Measurements from ENCODE around the gene HSD17B3.
"Not testable (repeated sequence)": the region's sequence is repeated elsewhere in the genome, so short reads cannot be mapped to it uniquely, and the experiment has no call there.

HSD17B3 gene

GRCh38 chr9:96195541-96195940 is 106.4 kb downstream of the HSD17B3 start:
- DNase-seq (ENCODE audit: low read depth in 2 of 2): no peak

GRCh38 chr9:96193236-96193755 is 108.7 kb downstream of the HSD17B3 start:
- no peak for DNase-seq (ENCODE audit: low read depth in 2 of 2)

DNA sequence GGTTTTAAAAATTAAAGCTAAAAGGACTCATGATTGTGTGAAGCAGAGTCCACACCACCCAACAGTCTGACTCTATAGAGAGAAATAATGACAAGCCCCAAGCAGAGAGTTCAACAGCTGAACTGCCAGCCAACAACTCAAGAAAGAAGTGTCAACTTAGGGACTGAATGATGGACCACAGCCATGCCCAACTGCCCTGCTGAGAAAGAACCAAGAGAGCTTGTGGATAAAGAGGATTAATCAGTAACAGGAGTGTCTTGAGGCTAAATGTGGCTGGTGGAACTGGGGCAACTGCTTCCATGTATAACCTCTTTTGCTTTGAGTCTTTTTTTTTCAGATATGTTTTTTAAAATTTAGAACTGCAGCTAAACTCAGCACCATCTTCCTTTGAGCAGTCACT is 109.3 kb downstream of the HSD17B3 start:
- DNase-seq (ENCODE audit: low read depth in 2 of 2): no peak

DNA sequence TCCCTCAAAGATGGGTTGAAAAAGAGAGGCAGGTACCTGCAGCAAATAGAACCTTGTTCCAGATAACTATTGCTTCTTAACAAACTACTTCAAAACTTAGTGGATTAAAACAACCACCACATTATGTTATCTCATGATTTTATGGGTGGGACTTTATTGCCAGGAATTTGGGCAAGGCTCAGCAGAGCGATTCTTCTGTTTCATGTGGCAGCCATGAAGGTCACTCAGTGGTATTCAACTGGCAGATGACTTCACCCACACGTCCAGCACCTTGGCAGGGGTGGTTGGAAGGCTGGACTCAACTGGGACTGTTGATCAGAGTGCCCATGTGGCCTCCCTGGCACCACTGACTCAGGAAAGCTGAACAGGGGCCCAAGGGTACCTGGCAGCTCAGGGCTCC is 112.0 kb downstream of the HSD17B3 start:
- DNase-seq (ENCODE audit: low read depth in 2 of 2): no peak

DNA sequence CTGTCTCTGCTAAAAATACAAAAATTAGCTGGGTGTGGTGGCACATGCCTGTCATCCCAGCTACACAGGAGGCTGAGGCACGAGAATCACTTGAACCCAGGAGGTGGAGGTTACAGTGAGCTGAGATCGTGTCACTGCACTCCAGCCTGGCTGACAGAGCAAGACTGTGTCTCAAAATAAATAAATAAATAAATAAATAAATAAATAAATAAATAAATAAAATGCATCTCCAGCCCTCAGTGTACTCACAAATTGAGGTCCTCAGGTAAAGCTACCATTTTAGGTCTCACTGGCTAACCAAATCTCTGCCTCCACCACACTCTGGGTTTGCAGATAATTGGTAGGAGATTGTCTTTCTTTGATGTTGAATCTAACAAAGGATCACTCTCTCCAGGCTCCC is 112.4 kb downstream of the HSD17B3 start:
- DNase-seq (ENCODE audit: low read depth in 2 of 2): not testable (repeated sequence)

GRCh38 chr9:96188571-96188970 is 113.4 kb downstream of the HSD17B3 start:
- DNase-seq (ENCODE audit: low read depth in 2 of 2): no peak

DNA sequence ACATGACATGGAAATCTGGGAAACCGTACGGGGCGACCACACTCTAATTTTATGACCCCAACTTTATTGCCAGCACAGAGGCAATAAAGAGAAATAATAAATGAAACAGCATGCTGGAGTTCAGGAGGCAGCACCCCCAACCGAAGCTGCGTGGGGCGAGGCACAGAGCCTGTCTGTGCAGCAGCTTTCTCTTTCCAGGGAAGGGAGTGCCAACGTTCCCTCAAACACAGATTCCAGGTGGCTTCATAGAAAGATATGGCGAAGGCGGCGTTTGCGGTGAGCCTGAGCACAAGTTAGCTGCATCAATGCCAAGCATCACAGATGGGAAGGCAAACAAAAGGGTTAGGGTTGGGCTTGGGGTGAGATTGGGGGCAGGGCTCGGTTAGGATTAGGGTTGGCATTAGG is 114.8 kb downstream of the HSD17B3 start:
- no peak for DNase-seq (ENCODE audit: low read depth in 2 of 2)

GRCh38 chr9:96186591-96187011 is 115.4 kb downstream of the HSD17B3 start:
- DNase-seq (ENCODE audit: low read depth in 2 of 2): no peak

- no peak for DNase-seq (ENCODE audit: low read depth in 2 of 2)
These were observed 116.3 kb downstream of the HSD17B3 start for GRCh38 chr9:96185518-96186156.

Data from stimulated activated CD8-positive, alpha-beta memory T cell treated with anti-CD3 and anti-CD28 coated beads, Interleukin-2, amount 100 ng/mL, for 48 hours (primary cell).